SK-N-MC (cell line): ENCODE results near the gene TMEM52.

ENCODE experiments used
- DNase-seq: peaks from one replicate; pipeline ENCODE4 v3.0.0-alpha.2; 2011; ENCODE audit warnings: low read depth, low spot score
- H3K27ac ChIP-seq: fragments of 200-600 bp; sonication (generic); 2 replicates; pipeline ENCODE4 v1.5.1; 2016; ENCODE audit warnings: mixed run types
- H3K36me3 ChIP-seq: fragments of 200-600 bp; sonication (generic); 2 replicates; pipeline ENCODE4 v1.6.1; 2017; ENCODE audit warnings: antibody characterized with exemption, low read length, mixed read lengths; ENCODE audit not compliant: insufficient read depth
- H3K4me3 ChIP-seq: fragments of 200-600 bp; sonication (generic); 2 replicates; pipeline ENCODE4 v1.5.1; 2016
- H3K9ac ChIP-seq: fragments of 200-600 bp; sonication (generic); 2 replicates; pipeline ENCODE4 v1.8.0; 2017; ENCODE audit warnings: mixed run types, mixed read lengths; ENCODE audit not compliant: insufficient read length
- H3K9me3 ChIP-seq: fragments of 200-600 bp; sonication (generic); 2 replicates; pipeline ENCODE4 v1.6.1; 2017; ENCODE audit warnings: low read depth, mild to moderate bottlenecking, antibody characterized with exemption, low read length, moderate library complexity, mixed read lengths
- EZH2 ChIP-seq: fragments of 200-600 bp; sonication (generic); IDR thresholded peaks from one replicate; pipeline ENCODE4 v1.6.1; 2017; ENCODE audit warnings: antibody characterized with exemption
- FOXP2 ChIP-seq: optimal IDR thresholded peaks from 2 replicates; pipeline ENCODE3; 2011; ENCODE audit warnings: mild to moderate bottlenecking, moderate library complexity; ENCODE audit not compliant: insufficient read depth; ENCODE audit errors: extremely low read length, control extremely low read depth
- POLR2AphosphoS5 ChIP-seq: IDR thresholded peaks from 2 replicates; pipeline ENCODE4 v1.6.1; 2012; ENCODE audit warnings: mild to moderate bottlenecking, low read depth, low read length, borderline replicate concordance

The TMEM52 gene

GRCh38 chr1:1907098-1907736 is 11.9 kb downstream of the TMEM52 start:
- no peaks in the 10 kb centered on the region for H3K36me3 ChIP-seq
- peak overlapping the region; percentile 79 for H3K27ac ChIP-seq
- no peak for DNase-seq
- H3K9me3 ChIP-seq, result no peaks in the 10 kb centered on the region
- H3K4me3 ChIP-seq, result no peak overlapping the region
- H3K9ac ChIP-seq, result peak overlapping the region; percentile 39
- TF ChIP-seq EZH2, result no peak
- no peak for TF ChIP-seq FOXP2
- no peak for TF ChIP-seq POLR2AphosphoS5

- Histone ChIP-seq H3K9me3 (no peaks in the 10 kb centered on the region), H3K4me3 (no peak overlapping the region), H3K9ac (peak overlapping the region; percentile 39), H3K36me3 (no peaks in the 10 kb centered on the region), H3K27ac (peak overlapping the region; percentile 79; the same call in 1 of the 2 replicates)
- no peak for TF ChIP-seq EZH2
- TF ChIP-seq FOXP2, result no peak
- TF ChIP-seq POLR2AphosphoS5, result no peak
- no peak for DNase-seq
Measured at GRCh38 chr1:1906185-1907097, 12.6 kb downstream of the TMEM52 start.

- no peak overlapping the region for H3K27ac ChIP-seq
- no peak overlapping the region for H3K9ac ChIP-seq
- DNase-seq, result no peak
- no peak overlapping the region for H3K4me3 ChIP-seq
- TF ChIP-seq FOXP2, result no peak
- TF ChIP-seq EZH2, result no peak
- no peak for TF ChIP-seq POLR2AphosphoS5
- no peaks in the 10 kb centered on the region for H3K36me3 ChIP-seq
- H3K9me3 ChIP-seq, result no peaks in the 10 kb centered on the region
Measured at GRCh38 chr1:1903224-1903623, 15.9 kb downstream of the TMEM52 start.

- no peak for TF ChIP-seq POLR2AphosphoS5
- no peak for TF ChIP-seq EZH2
- no peak overlapping the region for H3K9ac ChIP-seq
Measured at GRCh38 chr1:1901641-1902294, 17.3 kb downstream of the TMEM52 start.

GRCh38 chr1:1900883-1901640 is 18.0 kb downstream of the TMEM52 start:
- DNase-seq, result no peak
- Histone ChIP-seq H3K36me3 (no peaks in the 10 kb centered on the region), H3K4me3 (no peak overlapping the region), H3K9ac (no peak overlapping the region), H3K9me3 (no peaks in the 10 kb centered on the region), H3K27ac (no peak overlapping the region)
- TF ChIP-seq EZH2, result no peak
- no peak for TF ChIP-seq POLR2AphosphoS5
- no peak for TF ChIP-seq FOXP2

More at GRCh38 chr1:1901641-1902294, 17.3 kb downstream of the TMEM52 start:
- H3K4me3 ChIP-seq, result no peak overlapping the region
- H3K9me3 ChIP-seq, result no peaks in the 10 kb centered on the region
- H3K36me3 ChIP-seq, result no peaks in the 10 kb centered on the region
- no peak for DNase-seq
- no peak overlapping the region for H3K27ac ChIP-seq

GRCh38 chr1:1899967-1900327 is 19.1 kb downstream of the TMEM52 start:
- H3K36me3 ChIP-seq, result no peaks in the 10 kb centered on the region
- H3K9me3 ChIP-seq, result no peaks in the 10 kb centered on the region
- H3K27ac ChIP-seq, result no peak overlapping the region
- no peak overlapping the region for H3K9ac ChIP-seq
- DNase-seq, result no peak
- H3K4me3 ChIP-seq, result no peak overlapping the region
- no peak for TF ChIP-seq FOXP2
- TF ChIP-seq EZH2, result no peak
- no peak for TF ChIP-seq POLR2AphosphoS5

- Histone ChIP-seq H3K27ac (no peak overlapping the region), H3K4me3 (no peak overlapping the region), H3K9ac (no peak overlapping the region), H3K36me3 (no peaks in the 10 kb centered on the region), H3K9me3 (no peaks in the 10 kb centered on the region)
- TF ChIP-seq POLR2AphosphoS5 (no peak), FOXP2 (no peak), EZH2 (no peak)
- no peak for DNase-seq
Measured at GRCh38 chr1:1899266-1899966, 19.7 kb downstream of the TMEM52 start.
